Raji (cell line): ENCODE data around the gene LMO7.

Experiments
- POLR2A ChIP-seq: IDR thresholded peaks from 2 replicates; pipeline ENCODE4 v1.6.1; 2011; ENCODE audit warnings: low read depth, low read length, control low read depth; ENCODE audit not compliant: insufficient read depth

The LMO7 gene

DNA sequence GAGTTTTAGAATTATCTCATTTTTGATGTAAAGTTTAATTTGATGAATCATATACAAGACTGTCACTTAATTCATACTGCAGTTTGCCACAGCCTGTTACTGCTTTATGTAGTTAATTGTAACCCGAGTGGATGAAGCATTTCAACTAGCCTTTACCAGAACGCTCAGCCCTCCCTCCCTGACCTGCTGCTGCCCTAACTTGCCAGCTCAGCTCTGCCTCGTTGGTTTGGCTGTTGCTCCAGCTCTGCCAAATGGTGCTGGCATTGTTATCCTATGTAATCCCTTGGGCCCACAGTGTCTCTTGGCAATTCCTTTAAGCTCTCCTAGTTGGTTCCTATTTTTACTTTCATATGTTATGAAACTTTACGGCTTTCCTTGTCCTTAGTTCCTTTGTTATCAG lies 113.3 kb downstream of the LMO7 start:
- no peak for TF ChIP-seq POLR2A

DNA sequence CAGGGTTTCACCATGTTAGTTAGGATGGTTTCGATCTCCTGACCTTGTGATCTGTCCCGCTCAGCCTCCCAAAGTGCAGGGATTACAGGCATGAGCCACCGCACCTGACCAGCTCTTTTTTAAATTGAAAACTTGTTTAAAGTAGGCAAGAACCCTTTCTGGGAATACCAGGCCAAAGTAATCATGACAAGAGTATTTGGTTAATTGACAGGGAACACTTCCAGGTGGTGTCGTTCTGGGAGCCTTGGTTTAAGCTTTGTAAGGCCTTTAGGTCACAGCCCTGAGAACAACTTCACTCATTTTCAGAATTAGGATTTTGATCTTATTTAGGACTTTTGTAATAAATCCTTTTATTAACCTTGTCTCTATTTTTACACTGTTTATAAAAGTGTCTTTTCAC lies 115.2 kb downstream of the LMO7 start:
- TF ChIP-seq POLR2A: no peak

DNA sequence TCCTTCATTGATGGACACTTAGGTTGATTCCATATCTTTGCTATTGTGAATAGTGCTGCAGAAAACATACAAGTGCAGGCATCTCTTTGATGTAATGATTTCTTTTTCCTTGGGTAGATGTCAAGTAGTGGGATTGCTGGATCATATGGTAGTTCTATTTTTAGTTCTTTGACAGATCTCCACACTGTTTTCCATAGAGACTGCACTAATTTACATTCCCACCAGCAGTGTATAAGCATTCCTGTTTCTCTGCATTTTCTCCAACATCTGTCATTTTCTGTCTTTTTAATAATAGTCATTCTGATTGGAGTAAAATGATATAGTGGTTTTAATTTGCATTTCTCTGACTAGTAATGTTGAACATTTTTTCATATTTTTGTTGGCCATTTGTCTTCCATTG lies 116.7 kb downstream of the LMO7 start:
- no peak for TF ChIP-seq POLR2A

DNA sequence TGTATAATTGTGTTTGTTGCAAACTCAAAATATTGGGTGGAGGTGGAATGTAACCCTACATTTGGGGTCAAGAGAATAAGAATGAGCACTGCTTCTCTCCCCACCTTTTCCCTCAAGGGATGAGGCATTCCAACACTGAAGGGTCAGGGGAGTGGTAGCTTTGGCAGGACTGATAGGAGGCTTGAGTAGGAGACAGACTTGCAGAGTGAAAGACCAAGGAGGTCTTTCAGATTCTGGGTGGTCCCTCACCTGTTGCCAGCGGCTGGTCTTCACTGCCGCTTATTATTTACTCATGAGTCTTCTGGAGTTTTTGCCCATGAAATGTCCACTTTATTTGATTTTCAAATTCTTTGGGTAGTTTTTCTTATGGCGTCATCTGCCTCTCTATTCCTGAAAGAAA lies 118.8 kb downstream of the LMO7 start:
- no peak for TF ChIP-seq POLR2A

DNA sequence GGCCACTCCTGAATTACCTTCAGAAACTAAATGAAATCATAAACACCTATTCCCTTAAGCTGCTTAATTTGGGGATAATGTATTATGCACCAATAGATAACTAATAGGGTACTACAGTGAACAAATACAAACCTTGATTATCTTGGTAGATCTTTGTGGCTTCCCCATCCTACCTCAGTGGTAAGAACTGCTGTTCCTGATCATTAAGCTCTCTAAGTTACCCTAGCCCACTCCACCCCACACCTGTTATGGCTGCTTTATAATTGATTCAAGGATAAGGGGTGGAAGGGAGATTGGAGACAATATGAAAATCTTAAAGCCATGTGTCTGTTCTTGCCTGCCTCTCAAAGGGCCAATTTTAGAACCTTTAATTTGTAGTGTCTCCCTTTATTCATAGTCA lies 121.2 kb downstream of the LMO7 start:
- TF ChIP-seq POLR2A: no peak

DNA sequence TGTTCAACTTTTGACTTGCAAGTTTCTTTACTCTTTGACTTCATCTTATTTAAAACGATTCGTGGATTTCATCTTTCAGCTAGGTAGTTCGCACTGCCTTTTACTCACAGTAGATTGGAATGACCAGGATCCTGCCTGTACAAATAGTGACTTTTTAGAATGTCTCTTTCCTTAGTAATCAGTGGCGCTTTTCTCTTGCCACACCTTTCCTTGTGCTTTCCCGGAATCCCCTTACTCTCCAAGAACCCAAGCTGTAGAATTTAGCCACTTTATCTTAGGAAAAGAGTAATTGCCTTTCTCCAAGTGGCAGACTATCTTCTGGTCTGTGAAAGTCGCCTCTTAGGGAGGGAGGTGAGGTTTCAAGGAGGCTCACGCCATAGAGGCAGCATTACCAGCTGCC lies 123.4 kb downstream of the LMO7 start:
- TF ChIP-seq POLR2A: no peak

DNA sequence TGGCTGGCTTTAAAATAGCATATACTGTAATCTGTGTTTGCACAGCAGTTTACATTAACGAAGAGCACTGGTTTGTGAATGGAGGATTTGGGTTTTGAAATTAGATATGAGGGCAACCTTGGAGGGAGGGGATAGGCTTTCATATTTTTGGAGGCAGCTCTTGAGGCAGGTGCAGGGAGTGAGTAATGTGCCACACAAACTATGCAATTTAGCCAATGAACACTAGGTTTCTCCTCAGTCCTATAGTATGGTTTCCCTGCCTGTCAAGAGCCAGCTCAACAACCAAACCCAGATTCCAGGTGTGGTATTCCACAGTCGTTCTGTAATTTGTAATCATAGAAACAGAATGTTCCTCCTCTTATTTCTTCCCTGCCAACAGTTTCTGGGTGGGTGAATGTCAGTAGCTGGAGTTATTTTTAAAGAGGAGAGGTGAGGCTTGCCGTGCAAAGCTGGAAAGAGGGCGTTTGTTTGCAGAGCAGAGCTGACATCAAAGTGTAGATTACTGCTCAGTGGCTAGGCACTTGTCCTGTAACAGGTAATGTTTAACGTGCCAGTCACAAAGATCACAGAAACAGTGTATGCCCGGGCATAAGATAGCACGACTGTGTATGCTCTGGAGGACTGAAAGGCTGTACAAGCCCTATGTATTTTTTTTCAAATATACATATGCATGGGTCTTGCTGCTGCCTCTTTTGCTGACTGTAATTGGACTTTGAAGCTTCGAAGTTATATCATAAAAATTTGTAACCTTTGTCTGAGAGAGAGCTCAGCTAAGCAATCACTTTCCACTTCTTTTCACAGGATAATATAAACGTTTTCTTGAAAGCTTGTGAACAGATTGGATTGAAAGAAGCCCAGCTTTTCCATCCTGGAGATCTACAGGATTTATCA lies 124.2 kb downstream of the LMO7 start:
- TF ChIP-seq POLR2A: no peak

DNA sequence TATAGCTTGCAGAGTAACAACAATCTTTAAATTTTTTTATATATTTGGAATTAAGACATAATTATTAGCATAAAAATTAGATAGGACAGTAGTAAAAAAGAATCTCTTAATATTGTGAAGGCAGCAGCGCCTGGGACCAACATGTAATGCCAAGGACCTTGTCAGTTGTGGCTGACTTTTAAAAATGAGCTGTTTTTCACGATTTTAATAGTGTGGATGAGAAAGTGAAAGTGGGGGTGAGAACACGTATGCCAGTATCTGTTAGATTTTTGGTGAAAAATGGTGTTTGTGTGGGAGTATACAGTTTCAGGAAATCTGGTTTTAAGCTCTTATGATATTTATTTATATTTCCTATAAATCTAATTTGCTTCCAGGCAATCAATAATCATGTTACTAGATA lies 125.2 kb downstream of the LMO7 start:
- TF ChIP-seq POLR2A: no peak

DNA sequence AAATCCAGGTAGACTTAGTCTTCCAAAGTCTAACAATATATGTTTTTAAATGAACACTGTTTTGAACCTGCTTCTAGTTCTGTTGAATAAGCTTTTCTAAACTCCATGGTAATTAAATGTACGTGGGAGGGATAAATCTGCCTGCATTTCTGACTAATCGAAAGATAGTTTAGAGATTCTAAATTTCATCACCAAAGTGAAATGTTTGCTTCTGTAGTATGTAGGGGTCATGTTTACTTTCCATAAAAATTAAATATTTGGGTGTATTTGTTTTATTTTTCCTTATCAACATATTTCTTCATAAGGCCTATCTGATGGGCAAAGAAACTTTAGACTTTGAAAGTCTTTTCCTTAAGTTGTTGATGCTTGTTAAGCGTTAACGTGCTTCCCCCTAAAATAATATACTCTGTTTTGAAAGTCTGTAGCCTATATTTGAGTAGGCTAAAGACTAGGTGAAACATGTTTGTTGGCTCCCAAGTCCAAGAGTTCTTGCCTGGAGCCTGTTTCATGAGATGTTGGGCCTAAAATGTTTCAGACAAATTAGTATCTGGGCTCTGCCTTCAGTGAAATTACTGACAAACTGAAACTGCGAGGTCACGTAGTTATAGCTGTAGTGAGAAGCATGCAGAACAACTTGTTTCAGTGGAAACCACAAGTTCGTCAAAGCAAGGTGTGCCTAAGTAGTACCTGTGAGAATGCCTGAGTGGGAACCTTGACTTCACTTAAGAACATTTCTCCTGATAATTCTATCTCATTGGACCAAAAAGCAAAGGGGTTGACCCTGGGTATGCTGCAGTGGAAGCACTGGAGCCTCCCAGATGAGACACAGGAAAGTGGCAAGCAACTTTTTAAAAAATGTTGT lies 126.2 kb downstream of the LMO7 start:
- TF ChIP-seq POLR2A: no peak

DNA sequence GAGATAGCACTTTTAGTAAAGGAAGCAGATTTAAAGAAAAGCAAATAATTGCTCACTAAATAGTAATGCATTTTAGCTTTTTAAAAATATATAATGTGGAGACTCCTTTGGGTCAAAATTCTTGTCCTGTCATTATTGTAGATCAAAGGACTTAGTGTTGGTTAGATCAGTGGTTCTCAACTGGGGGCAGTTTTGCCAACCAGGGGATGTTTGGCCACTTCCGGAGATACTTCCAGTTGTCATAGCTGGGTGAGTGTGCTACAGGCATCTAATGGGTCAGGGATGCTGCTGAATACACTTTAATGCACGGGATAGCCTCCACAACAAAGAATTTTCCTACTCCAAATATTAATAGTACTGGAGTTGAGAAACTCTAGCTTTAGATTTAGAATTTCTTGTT lies 126.8 kb downstream of the LMO7 start:
- TF ChIP-seq POLR2A: no peak

DNA sequence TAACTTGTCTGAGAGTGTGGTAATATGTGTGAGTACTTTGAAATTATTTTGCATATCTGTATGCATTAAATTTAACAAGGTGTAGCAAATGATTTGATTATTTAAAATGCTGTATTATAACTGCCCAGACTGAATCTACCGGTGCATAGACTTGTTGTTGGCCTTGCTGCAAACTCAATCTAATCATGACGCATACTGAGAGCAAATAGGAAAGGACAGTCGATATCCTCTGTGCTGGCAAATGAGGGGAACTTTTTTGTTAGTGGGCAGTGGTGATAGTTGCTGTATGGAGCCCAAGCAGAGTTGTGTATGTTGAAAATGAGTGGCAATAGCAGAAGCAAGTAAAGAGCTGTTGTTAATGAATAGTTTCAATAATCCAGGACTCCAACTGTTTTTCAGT lies 127.4 kb downstream of the LMO7 start:
- no peak for TF ChIP-seq POLR2A

DNA sequence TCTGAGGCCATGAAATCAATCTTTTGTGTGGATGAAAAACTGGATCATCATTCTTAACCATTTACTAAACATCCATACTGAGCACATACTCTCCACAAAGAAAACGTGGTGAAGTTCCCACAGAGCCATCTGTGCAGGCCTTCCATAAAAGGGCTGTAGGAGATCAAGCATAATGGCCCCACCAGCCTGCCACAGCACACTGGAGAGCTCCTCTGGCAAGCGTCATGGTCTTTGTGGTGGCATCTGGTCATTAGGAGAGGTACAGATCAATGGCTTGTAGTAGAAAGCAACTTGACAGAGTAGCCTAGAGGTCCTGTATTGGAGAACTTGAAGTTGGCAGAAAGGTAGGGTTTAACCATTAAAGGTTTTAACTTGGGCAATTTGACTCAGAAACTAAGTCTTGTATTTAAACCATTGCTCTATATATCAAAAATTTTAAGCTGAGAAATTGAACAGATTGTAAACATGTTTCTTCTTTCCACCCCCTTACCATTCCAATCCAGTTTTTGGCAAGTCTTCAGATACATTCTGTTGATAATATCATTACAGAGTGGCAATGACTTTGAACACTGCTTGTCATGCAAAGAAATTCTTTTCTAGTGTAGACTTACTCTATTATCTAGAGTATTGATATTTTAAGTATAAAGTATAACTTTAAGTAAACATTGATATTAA lies 128.3 kb downstream of the LMO7 start:
- TF ChIP-seq POLR2A: no peak

DNA sequence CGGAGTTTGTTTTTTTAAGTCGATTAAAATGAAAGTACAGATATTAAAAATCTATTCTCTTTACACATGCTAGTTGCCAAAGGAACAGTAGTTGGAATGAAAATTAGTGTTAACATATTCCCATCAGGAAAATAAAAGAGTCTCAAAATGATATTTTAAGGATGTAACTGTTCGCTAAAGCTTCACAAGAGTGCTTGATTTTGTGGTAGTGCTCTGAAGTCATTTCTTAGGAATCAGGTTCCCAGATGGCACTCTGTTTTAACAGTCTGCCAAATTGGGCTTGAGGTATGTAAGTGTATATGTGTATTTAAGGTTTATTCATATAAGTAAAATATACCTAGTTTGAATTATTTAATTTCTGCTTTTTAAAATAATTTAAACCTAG lies 128.8 kb downstream of the LMO7 start:
- no peak for TF ChIP-seq POLR2A

DNA sequence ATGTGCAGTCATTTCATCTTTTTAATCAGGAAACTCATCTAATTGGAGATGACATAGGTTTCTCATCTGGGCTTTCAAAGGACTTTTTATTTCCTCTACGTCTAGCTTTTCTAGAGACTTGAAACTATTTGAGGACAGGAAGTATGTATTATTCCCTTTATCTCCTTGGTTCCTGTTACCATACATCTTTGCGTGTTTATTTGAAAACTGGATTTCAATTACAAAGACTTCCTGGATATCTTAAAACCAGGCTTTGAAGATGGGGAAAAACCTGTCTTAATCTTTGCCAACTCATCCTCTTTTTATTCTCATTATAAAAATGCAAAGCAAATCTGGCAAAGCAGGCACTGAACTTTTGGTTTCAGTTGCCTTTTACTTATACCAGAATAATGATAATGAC lies 130.5 kb downstream of the LMO7 start:
- no peak for TF ChIP-seq POLR2A

DNA sequence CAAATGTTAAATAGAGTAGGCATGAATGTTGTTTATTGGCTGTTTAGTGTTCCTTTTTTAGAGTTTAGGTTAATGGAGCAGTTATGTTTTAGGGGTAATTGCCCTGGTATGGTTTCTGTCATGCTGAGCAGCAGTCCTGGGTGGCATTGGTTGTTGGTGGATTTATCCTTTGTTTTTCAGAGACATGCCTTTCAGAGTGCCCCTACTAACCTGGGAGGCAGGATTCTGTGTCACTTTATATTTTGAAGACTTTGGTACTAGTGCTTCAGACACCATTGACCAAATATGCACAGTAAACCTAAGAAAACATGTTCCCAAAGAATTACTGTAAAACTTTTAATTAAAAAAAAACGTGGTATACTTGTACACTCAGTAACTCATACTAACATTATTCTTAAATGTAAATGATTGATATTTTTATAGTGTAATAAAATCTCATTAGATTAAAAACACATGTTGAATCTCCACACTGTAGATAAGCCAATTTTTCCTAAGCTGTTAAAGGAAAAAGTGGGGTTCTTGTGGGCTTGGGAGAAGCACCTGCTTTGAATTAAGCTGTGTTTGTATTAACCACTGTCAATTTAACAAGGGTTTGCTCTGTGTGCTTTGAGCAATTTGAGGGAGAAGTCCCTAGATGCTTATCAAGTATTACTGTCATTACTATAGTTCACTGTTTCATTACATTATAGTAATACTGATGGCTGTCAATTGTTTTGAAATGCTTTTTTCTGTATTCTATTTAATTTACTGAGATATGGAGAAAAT lies 133.2 kb downstream of the LMO7 start:
- no peak for TF ChIP-seq POLR2A
